GM19397 (cell line): Measurements from ENCODE around the gene MACO1.
"Not testable (repeated sequence)": the region's sequence is repeated elsewhere in the genome, so short reads cannot be mapped to it uniquely, and the experiment has no call there.

Source experiments
- ATAC-seq: cut with Tn5 transposase; IDR thresholded peaks from one replicate; pipeline ENCODE4 v1.9.1; 2021; ENCODE audit warnings: mild to moderate bottlenecking, moderate library complexity; ENCODE audit not compliant: unreplicated experiment

The MACO1 gene

DNA sequence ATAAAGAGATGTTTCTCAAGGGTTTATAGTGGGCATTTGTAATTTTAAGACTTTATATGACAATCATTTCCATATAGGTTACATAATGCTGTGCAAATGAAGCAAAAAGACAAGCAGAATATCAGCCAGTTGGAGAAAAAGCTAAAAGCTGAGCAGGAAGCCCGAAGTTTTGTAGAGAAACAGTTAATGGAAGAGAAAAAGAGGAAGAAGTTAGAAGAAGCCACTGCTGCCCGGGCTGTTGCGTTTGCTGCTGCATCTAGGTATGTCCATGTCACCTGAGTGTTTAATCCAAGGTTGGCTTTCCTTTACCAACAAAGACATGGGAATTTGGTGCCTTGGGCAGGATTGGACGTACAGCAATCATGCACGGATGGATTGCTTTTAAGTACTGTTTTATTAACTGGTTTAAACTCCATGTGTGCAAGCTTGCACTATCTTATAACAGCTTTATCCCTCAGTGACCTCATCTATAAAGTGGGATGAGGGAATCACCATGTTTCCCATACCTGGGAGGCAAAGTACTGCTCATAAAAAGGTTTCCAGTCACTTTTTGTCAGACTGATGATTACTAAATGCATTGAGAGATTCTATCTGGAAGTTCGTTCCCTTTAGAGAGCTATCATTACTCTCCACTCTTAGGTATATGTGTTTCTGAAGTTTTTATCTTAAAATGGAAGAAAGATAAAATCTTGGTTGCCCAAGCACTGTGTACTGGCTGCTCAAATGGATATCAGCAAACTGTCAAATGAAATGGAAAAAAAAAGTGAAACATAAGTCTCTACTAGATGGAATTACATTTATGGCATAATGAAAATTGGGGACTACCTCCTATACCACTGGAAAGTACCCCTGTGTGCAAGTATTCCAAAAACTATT lies 55.1 kb downstream of the MACO1 start:
- no peak for ATAC-seq

DNA sequence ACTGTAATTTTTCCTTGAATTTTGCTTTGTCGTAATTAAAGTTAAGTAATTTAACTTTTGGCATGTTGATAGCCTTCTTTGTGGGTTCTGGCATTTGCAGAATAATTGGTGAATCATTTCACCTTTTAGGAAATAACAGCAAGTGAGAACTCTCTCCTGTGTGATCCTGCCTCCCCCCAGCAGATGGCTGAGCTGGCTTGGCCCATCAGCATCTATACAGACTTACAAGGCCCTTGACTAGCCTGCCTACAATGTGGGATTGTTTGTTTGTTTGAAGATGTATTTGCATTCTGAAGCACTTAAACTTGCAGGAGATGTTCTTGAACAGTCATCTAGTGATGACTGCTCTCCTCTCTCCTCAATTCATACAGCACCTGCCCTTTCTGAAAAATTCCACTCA lies 55.9 kb downstream of the MACO1 start:
- no peak for ATAC-seq

DNA sequence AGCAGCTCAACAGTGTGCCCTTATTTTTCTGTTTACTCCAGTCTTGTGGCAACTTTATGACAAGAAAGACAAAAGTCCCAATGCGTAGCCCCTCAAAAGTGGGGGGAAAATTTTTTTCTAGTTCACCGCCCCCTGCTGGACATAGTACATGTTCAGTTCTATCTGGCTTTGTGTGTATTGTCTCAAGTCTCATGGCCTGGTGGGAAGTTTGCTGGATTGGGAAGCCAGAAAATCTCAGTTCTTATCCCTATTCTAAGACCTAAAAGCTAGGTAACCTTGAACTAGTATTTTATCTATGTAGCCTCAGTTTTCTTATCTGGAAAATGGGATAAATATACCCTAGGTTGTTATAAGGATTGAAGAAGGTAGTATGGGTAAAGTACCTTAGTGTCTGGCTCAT lies 56.9 kb downstream of the MACO1 start:
- no peak for ATAC-seq

DNA sequence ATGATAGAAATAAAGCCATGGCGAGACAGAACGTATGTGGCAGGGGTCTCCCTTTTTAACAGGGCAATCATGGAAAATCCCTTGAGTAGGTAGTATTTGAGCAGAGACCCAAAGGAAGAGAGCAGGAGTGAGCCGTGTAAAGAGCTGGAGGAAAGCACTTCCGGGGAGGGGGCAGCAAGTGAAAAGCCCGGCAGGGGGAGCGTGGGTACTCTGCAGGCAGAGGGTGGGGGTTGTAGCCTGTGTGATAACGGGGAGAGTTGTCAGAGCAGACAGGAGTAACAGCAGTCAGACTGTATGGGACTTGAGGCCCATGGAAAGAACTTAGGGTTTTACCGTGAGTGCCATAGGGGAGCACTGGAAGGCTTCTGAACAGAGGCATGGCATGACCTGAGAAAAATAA lies 61.6 kb downstream of the MACO1 start:
- ATAC-seq = no peak

DNA sequence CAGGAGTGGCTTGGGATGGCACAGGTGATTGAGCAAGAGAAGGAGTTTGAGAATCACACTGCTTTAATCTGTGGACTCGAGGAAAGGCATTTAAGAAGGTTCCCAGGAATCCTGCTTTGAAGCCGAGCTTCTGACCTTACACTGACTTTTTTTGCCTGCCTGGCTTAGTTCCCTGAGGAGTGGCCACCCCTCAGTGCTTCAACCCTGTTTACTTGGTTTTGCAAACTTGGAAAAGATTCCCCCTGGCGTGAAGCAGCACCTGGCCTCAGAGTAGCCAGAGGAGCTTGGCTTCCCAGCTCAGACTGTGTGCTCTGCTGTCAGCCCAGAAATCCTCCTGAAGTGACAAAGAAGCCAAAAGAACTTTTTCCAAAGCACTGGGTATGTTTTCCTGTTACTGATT lies 64.3 kb downstream of the MACO1 start:
- no peak for ATAC-seq

DNA sequence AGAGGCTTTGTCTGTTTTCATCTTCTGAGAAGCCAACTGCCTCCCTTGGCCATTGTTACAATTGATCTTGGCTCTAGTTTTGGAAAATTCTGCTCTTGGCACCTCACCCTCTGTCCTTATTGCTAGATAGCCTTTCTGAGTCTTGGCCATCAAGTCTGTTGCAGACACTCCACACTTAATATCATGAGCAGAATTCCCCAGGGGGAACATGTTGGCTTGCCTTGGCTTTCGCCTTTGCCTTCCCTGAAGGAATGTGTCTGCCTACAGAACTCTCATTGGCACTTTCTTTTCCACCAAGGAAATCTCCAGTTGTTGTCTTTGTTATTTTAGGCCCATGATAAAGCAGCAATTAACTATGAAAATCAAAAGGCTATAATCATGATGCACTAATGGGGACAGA lies 70.0 kb downstream of the MACO1 start:
- no peak for ATAC-seq

DNA sequence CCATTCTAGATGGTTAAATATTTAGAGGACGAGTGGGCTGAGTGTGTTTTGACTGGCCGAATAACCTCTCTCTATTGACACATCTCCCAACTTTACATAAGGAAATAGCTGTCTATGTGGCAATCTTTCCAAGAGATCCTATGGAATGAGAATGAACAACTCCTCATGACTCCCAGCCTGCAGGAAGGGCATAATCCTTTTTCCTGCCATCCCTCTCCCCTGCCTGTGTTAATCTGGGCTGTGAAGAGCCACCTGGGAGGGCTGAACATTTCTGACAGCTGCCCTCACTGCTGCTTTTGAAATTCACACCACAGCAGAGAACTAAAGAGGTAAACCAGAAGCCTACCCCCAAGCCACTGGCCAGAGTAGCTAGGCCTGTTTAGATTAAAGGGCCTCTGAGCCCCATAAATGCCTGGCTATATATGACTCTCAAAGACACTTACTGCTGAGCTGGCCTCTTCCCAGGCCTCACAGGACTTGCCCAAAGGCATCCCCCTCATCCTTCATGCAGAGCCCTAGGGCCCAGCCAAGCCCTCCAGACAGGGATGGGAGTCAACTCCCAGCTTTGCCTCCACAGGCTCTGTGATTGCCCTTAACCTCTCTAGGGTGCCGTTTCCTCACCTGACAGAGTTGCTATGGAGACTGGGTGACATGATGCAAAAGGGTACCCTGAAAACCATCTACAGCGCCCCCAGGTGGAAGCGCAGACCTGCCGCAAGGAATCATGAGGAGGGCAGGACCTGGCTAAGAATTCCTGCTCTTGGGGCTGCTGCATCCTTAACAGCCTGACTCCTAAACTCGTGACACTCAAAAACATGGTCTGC lies 70.8 kb downstream of the MACO1 start:
- ATAC-seq = no peak

DNA sequence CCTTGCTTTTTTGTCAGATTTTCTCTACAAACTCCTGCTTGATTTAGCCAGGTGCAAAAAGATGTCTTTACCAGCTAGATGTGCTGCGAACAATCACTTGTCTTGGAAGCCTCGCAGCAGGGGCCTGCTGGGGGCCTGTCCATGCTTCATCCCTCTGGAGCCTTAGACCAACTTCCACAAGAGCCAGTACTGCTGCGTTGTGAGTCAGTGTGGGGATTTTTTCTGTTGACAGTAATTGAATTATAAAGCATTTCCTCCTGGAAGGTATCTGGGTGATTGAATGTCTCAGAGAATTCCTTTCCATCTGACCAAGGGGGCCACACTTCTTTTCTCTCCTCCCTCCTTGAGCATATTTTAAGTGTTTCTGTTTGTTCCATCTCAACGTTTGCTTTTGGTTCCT lies 72.3 kb downstream of the MACO1 start:
- ATAC-seq = no peak

DNA sequence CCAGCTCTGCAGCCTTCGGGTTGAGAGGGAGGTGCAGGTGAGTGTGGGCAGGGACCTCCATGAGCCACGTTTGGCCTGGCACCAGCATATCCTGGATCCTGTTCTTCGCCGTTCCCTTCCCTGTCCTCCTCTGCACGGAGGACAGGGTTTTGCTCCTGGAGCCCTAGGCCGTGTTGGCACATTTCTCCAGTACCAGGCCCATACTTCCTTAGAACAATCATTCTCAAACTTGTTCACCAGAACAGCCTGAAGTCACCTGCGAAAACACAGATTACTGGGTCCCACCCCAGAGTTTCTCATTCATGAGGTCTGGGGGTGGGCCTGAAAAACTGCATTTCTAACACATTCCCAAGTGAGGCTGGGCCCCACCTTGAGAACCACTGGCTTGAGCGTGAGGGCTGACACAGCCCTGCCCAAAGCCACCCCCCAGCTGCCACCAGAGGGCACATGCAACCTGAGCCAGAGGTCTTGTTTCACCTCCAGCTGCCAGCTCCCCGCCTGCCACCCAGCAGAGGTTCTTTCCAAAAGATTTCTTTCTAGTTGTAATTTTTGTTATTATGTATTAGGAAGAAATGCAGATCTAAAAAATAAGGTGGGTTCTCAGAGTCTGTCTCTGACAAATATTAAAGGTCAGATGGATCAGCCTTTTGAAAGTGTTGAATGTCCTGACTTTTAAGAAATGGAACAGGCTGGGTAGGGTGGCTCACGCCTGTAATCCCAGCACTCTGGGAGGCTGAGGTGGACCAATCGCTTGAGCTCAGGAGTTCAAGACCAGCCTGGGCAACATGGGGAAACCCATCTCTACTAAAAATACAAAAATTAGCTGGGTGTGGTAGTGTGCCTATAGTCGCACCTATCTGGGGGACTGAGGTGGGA lies 73.1 kb downstream of the MACO1 start:
- ATAC-seq = no peak

DNA sequence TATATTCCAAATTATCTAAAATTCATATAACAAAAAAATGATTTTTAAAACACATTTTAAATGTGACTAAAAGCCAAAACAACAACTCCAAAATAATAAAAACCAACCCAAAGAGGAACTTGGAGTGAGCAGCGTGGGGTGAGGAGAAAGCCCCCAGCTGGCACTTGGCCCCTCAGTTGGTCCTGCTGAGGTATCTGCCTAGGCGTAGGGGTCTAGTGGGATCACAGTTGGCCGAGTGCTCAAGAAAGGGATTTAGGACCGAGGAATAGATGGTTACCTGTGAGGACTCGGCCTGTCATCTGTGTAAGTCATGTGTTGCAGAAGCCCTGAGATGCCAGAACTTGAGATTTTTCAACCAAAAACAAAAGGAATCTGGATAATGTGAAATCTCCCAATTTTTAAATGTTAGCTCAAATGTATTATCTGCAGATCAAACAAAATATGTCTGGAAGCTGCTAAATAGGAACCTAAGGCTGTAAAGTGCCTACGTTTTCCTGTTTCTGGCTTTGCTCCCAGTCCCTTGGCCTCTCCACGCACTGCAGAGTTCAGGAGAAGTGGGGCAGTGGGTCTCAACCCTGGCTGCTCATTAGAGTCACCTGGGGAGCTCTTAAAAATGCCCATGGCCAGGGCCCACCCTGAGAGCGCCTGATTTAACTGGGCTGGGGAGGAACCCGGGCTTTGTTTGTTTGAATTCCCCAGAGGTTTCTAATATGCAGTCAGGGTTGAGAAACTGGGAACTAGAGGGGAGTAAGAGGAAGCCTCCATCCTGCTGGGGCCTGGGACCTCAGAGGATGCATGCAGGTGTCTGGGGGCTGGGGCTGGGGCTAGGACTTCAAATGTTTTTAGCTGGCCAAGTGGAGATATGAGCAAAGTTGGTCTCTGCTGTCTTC lies 74.3 kb downstream of the MACO1 start:
- no peak for ATAC-seq

DNA sequence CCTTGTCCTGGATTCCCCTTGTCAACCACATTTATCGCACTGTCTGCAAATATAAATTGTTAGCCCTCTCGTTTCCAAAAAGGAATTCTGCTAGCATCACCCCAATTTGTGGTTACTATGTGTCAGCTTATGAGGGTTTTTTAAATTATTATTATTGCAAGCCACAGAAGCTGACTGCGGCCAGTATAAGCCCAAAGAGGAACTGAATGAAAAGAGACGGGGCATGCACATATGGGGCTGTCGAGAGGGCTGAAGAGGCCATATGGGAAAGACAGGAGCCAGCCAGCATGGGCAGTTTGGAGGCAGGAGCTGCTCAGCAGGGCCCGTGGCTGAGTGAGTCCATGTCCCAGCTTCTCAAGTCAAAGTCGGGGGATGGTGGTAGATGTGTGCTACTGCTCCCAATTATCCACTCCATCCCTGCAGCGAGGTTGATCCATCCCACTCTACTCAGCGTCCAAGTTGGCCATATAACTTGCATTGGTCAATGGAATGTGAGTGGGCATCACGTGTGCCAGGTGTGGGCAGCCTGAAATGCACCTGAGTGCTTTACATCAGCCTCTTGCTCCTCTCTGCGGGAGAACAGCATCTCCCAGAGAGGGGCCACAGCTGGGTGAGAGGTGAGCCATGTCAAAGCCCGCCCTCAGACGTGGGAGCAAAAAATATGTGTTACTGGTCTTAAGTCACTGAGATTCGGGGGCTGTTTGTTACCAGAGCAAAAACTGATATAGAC lies 75.1 kb downstream of the MACO1 start:
- ATAC-seq = no peak

DNA sequence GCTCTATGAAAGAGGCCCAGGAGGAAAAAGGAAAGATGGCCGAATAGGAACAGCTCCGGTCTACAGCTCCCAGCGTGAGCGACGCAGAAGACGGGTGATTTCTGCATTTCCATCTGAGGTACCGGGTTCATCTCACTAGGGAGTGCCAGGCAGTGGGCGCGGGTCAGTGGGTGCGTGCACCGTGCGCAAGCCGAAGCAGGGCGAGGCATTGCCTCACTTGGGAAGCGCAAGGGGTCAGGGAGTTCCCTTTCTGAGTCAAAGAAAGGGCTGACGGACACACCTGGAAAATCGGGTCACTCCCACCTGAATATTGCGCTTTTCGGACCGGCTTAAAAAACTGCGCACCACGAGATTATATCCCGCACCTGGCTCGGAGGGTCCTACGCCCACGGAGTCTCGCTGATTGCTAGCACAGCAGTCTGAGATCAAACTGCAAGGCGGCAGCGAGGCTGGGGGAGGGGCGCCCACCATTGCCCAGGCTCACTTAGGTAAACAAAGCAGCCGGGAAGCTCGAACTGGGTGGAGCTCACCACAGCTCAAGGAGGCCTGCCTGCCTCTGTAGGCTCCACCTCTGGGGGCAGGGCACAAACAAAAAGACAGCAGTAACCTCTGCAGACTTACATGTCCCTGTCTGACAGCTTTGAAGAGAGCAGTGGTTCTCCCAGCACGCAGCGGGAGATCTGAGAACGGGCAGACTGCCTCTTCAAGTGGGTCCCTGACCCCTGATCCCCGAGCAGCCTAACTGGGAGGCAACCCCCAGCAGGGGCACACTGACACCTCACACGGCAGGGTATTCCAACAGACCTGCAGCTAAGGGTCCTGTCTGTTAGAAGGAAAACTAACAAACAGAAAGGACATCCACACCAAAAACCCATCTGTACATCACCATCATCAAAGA lies 76.1 kb downstream of the MACO1 start:
- not testable (repeated sequence) for ATAC-seq

DNA sequence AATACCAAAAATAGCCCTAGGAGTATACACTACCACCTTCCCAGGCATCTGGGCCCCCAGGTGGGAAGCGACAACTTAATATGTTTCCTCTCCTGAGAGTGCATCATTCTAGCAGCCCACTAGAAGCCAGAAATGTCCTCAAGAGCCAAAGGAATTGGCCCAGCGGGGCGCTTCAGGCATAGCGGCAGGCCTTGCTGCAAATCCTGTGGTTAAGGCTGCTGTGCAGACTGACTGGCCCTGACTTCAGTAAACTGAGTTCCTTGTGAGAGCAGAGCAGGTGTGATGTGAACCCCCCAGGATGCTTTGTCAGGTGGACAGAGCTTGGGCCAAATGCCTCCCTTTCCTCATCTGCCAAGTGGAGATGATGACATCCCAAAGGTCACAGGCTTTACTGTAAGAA lies 83.0 kb downstream of the MACO1 start:
- ATAC-seq = no peak

DNA sequence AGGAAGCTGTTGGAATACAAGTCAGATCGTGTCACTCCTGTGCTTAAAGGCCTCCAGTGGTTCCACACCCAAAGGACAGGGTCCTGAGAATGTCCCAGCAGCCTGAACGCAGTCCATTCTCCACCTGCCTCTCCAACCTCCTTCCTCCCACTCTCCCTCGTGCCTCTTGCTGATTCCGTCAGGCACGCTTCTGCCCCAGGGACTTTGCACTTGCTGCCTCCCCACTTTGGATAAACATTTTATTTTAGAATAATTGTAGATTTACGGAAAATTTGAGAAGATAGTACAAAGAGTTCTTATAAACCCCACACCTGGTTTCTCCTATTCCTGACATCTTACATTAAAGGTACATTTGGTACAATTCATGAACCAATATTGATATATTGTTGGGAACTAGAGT lies 84.3 kb downstream of the MACO1 start:
- ATAC-seq = no peak

DNA sequence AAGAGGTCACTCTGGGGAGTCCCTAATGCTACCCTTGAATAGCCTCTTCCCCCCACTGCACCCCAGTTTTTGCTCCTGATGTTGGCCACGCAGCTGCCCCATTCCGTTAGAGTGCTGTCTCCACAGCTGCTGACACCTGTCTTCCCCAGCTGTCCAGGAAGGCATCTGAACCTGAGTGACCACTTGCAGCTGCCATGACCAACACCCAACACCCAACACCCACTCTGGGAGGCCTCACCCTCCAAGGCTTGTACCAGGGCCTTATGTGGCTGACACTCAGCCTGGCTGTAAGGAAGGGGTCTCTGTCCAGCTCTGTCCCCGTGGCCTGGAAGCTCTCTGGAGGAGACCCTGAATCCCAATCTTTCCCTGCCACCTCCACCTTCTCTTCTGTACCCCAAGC lies 86.0 kb downstream of the MACO1 start:
- no peak for ATAC-seq

DNA sequence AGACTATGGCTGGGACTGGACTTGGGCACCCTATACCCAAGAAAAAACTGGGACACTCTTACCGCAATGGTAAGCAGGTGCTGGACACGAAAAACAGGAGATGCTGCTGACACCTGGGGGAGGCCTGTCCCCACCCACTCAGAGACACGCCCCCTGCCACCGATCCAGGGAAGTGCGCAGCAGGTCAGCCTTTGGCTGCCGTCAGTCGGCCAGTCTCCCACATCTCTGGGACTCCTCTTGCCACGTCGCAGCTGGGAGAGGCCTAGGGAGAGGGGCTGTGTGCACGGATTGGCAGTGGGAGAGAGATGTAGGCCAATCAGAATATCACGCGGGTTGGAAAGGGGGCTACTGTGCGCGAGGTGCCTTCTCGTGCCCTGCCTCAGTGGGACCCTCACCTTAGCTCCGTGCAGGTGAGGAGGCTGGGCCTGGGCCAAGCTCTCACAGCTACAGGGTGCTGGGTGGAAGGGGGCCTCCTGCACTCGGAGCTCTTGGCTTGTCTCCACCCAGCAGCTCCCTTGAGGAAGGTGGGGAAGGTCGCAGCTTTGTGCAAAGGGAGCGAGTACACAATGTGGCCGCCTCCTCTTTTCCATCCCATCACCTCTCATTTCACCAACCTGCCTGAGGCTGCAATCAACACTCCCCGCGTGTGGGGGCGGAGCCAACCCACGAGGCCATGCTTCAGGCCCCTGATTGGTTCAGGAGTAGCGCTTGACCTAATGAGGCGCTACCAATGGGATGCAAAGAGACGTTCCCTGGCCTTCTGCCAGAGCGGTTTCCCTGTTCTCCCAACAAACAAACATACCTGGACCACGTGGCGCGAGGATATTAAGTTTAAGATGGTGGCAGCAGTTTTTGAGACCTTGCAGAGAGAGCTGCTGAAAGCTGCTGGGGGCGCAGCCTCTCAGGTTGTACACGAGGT lies 87.0 kb downstream of the MACO1 start:
- ATAC-seq = no peak

DNA sequence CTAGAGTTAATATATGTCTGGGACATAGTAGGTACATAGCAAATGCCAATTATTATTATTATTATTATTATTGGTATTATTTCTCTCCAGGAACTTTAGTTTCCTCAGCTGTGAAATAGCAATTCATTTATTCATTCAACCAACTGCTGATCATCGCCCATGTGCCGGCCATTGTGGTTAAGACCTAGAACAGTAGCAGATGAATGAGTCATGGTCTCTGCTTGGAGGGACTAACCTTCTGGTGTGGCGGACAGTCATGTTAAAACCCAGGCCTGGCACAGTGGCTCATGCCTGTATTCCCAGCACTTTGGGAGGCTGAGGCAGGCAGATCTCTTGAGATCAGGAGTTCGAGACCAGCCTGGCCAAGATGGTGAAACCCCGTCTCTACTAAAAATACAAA lies 88.9 kb downstream of the MACO1 start:
- no peak for ATAC-seq
